HepG2 (cell line): ENCODE results near the gene RCOR3. TPM values are rescaled to one million over a fixed set of nuclear protein-coding genes. Genes with fewer than 3 reads are reported as not detected.

Experiments used
- ATAD3A ChIP-seq: sonication (generic); formaldehyde crosslinking; IDR thresholded peaks from 2 replicates; pipeline ENCODE4 v1.4.0; 2020; ENCODE audit warnings: missing genetic modification reagents
- CTCF ChIP-seq: sonication (generic); formaldehyde crosslinking; IDR thresholded peaks from 2 replicates; pipeline ENCODE4 v1.5.0; 2020; ENCODE audit warnings: mild to moderate bottlenecking, missing genetic modification reagents, moderate library complexity
- JUN ChIP-seq: sonication (generic); formaldehyde crosslinking; IDR thresholded peaks from 2 replicates; pipeline ENCODE4 v1.4.0; 2020; ENCODE audit warnings: mild to moderate bottlenecking, missing genetic modification reagents
- JUND ChIP-seq: sonication (generic); formaldehyde crosslinking; IDR thresholded peaks from 2 replicates; pipeline ENCODE4 v1.8.0; 2022; ENCODE audit warnings: mild to moderate bottlenecking, missing genetic modification reagents
- NCOA1 ChIP-seq: sonication (generic); formaldehyde crosslinking; IDR thresholded peaks from 2 replicates; pipeline ENCODE4 v1.9.0; 2021; ENCODE audit warnings: missing genetic modification reagents
- PAXIP1 ChIP-seq: sonication (generic); formaldehyde crosslinking; conservative IDR thresholded peaks from 2 replicates; pipeline ENCODE4 v1.4.0; 2020; ENCODE audit warnings: mild to moderate bottlenecking, missing genetic modification reagents, moderate library complexity
- REL ChIP-seq: sonication (generic); formaldehyde crosslinking; conservative IDR thresholded peaks from 2 replicates; pipeline ENCODE4 v1.8.0; 2022; ENCODE audit warnings: mild to moderate bottlenecking, missing genetic modification reagents, moderate library complexity
- SMAD3 ChIP-seq: sonication (generic); formaldehyde crosslinking; IDR thresholded peaks from 2 replicates; pipeline ENCODE4 v1.4.0; 2020; ENCODE audit warnings: missing genetic modification reagents
- STAG1 ChIP-seq: sonication (generic); formaldehyde crosslinking; IDR thresholded peaks from 2 replicates; pipeline ENCODE4 v1.4.0; 2020; ENCODE audit warnings: missing genetic modification reagents
- ZNF20 ChIP-seq: sonication (generic); formaldehyde crosslinking; IDR thresholded peaks from 2 replicates; pipeline ENCODE4 v1.4.0; 2020; ENCODE audit warnings: mild to moderate bottlenecking, moderate library complexity, missing genetic modification reagents
- ZNF253 ChIP-seq: sonication (generic); formaldehyde crosslinking; IDR thresholded peaks from 2 replicates; pipeline ENCODE4 v1.8.0; 2022; ENCODE audit warnings: mild to moderate bottlenecking, missing genetic modification reagents, borderline replicate concordance
- ZNF331 ChIP-seq: sonication (generic); formaldehyde crosslinking; IDR thresholded peaks from 2 replicates; pipeline ENCODE4 v1.4.0; 2020; ENCODE audit warnings: missing genetic modification reagents
- ZNF598 ChIP-seq: sonication (generic); formaldehyde crosslinking; IDR thresholded peaks from 2 replicates; pipeline ENCODE4 v1.5.1; 2020; ENCODE audit warnings: mild to moderate bottlenecking, missing genetic modification reagents, borderline replicate concordance
- ZNF772 ChIP-seq: sonication (generic); formaldehyde crosslinking; IDR thresholded peaks from 2 replicates; pipeline ENCODE4 v1.5.0; 2020; ENCODE audit warnings: mild to moderate bottlenecking, missing genetic modification reagents
- ZXDC ChIP-seq: sonication (generic); formaldehyde crosslinking; IDR thresholded peaks from 2 replicates; pipeline ENCODE4 v1.5.0; 2020; ENCODE audit warnings: mild to moderate bottlenecking, missing genetic modification reagents
- polyA plus RNA-seq, 8 experiments: library from polyadenylated mRNA; depleted of rRNA in 3 of 8; stranded (reverse) in 7 of 8; unstranded in 1 of 8; fragments of >200 nt; fragmentation: Illumina TruSeq in 4 of 8; extraction: Trizol in 4 of 8; gene quantifications; 2 replicates each; pipeline versions ENCODE4 v1.2.1 to v1.2.3, GENCODE V29; 2011 to 2016; ENCODE audit warnings: low read depth in 4 of 8, missing spikeins in 1 of 8, mixed read lengths in 1 of 8; ENCODE audit not compliant: insufficient read depth in 1 of 8
- total RNA-seq, 5 experiments: library from RNA; depleted of rRNA; stranded (reverse); fragments of >200 nt; fragmentation: Illumina TruSeq; extraction: Trizol; gene quantifications; 2 replicates each; pipeline ENCODE4 v1.2.3, GENCODE V29; 2016; ENCODE audit warnings: low read depth in 1 of 5
- TF ChIP-seq, protein P1 (sequence below): IDR thresholded peaks from 2 replicates; pipeline ENCODE4 v1.6.1; 2016; ENCODE audit warnings: missing compliant biosample characterization, missing genetic modification reagents, borderline replicate concordance
- TF ChIP-seq, protein P2 (sequence below): IDR thresholded peaks from 2 replicates; pipeline ENCODE4 v1.6.1; 2016
- TF ChIP-seq, protein P3 (sequence below): IDR thresholded peaks from 2 replicates; pipeline ENCODE4 v1.6.1; 2016; ENCODE audit warnings: mild to moderate bottlenecking, missing biosample characterization, missing genetic modification reagents

The RCOR3 gene
- total and polyA plus RNA-seq, 2 of the 13 experiments (the other 11 are each of a cell fraction or from before 2014, with no cell fraction given) = 16.8 to 31.6 TPM

- peak; percentile 85 for TF ChIP-seq CTCF (CRISPR knock-in tag)
- TF ChIP-seq, protein P1, sequence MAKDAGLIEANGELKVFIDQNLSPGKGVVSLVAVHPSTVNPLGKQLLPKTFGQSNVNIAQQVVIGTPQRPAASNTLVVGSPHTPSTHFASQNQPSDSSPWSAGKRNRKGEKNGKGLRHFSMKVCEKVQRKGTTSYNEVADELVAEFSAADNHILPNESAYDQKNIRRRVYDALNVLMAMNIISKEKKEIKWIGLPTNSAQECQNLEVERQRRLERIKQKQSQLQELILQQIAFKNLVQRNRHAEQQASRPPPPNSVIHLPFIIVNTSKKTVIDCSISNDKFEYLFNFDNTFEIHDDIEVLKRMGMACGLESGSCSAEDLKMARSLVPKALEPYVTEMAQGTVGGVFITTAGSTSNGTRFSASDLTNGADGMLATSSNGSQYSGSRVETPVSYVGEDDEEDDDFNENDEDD (CRISPR knock-in tag) = peak; percentile 91
- 0 out of 2 replicates have a peak, but pooled peaks have one; percentile 22 for TF ChIP-seq NCOA1 (CRISPR knock-in tag)
- no peak for TF ChIP-seq STAG1
- TF ChIP-seq ZXDC (CRISPR knock-in tag) = peak; percentile 59; the same call in 1 of the 2 replicates
- TF ChIP-seq, protein P2, sequence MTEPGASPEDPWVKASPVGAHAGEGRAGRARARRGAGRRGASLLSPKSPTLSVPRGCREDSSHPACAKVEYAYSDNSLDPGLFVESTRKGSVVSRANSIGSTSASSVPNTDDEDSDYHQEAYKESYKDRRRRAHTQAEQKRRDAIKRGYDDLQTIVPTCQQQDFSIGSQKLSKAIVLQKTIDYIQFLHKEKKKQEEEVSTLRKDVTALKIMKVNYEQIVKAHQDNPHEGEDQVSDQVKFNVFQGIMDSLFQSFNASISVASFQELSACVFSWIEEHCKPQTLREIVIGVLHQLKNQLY = no peak
- TF ChIP-seq ZNF331 (CRISPR knock-in tag) = peak; percentile 61; the same call in 1 of the 2 replicates
- no peak for TF ChIP-seq ATAD3A (CRISPR knock-in tag)
- TF ChIP-seq JUN (CRISPR knock-in tag) = peak; percentile 63; the same call in 1 of the 2 replicates
- TF ChIP-seq, protein P3, sequence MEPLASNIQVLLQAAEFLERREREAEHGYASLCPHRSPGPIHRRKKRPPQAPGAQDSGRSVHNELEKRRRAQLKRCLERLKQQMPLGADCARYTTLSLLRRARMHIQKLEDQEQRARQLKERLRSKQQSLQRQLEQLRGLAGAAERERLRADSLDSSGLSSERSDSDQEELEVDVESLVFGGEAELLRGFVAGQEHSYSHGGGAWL = peak; percentile 27; the same call in 1 of the 2 replicates
- 0 out of 2 replicates have a peak, but pooled peaks have one; percentile 50 for TF ChIP-seq REL (CRISPR knock-in tag)
- TF ChIP-seq JUND (CRISPR knock-in tag) = peak; percentile 9; the same call in 1 of the 2 replicates
- TF ChIP-seq ZNF20 (CRISPR knock-in tag) = peak; percentile 55; the same call in 1 of the 2 replicates
- peak; percentile 90; the same call in 1 of the 2 replicates for TF ChIP-seq ZNF598
- TF ChIP-seq ZNF772 = peak; percentile 90
- TF ChIP-seq PAXIP1 (CRISPR knock-in tag) = peak; percentile 63
- peak; percentile 68; the same call in 1 of the 2 replicates for TF ChIP-seq SMAD3 (CRISPR knock-in tag)
- peak; percentile 69; the same call in 1 of the 2 replicates for TF ChIP-seq ZNF253 (CRISPR knock-in tag)
Measured at GRCh38 chr1:211258756-211259637, at the start of gene RCOR3 (continued).
